GM19193 (cell line): ENCODE results near the gene ADAM10.

Experiments used
- POLR2A ChIP-seq: IDR thresholded peaks from 4 replicates; pipeline ENCODE4 v1.6.1; 2011; ENCODE audit not compliant: insufficient read depth, insufficient read length; ENCODE audit errors: extremely low read depth

The ADAM10 gene

GRCh38 chr15:58590236-58590635, 159.3 kb downstream of the ADAM10 start:
- TF ChIP-seq POLR2A, result no peak

- no peak for TF ChIP-seq POLR2A
Measured at GRCh38 chr15:58589047-58589446, 160.5 kb downstream of the ADAM10 start.

- no peak for TF ChIP-seq POLR2A
Measured at GRCh38 chr15:58588096-58588495, 161.4 kb downstream of the ADAM10 start.

- TF ChIP-seq POLR2A, result no peak
Measured at GRCh38 chr15:58587486-58587885, 162.0 kb downstream of the ADAM10 start.

- peak; percentile 22 for TF ChIP-seq POLR2A
Measured at GRCh38 chr15:58585693-58586443, 163.6 kb downstream of the ADAM10 start.

- TF ChIP-seq POLR2A, result no peak
Measured at GRCh38 chr15:58584789-58585461, 164.6 kb downstream of the ADAM10 start.

- TF ChIP-seq POLR2A, result no peak
Measured at GRCh38 chr15:58583171-58583908, 166.2 kb downstream of the ADAM10 start.

- TF ChIP-seq POLR2A, result no peak
Measured at GRCh38 chr15:58582160-58582559, 167.3 kb downstream of the ADAM10 start.

- no peak for TF ChIP-seq POLR2A
Measured at GRCh38 chr15:58576657-58577056, 172.8 kb downstream of the ADAM10 start.

- TF ChIP-seq POLR2A, result no peak
Measured at GRCh38 chr15:58575045-58575786, 174.3 kb downstream of the ADAM10 start.

GRCh38 chr15:58574631-58575030, 174.9 kb downstream of the ADAM10 start:
- TF ChIP-seq POLR2A, result no peak

GRCh38 chr15:58573270-58573669, 176.2 kb downstream of the ADAM10 start:
- no peak for TF ChIP-seq POLR2A

- TF ChIP-seq POLR2A, result no peak
Measured at GRCh38 chr15:58572521-58572920, 177.0 kb downstream of the ADAM10 start.

GRCh38 chr15:58571491-58571890, 178.0 kb downstream of the ADAM10 start:
- no peak for TF ChIP-seq POLR2A

GRCh38 chr15:58569455-58569854, 180.1 kb downstream of the ADAM10 start:
- TF ChIP-seq POLR2A, result no peak
